HG02885 (cell line): Measurements from ENCODE around the gene PIEZO2.
A peak's percentile ranks its signal among the peaks of the same experiment; 100 is the strongest.
"Not testable (repeated sequence)": the region's sequence is repeated elsewhere in the genome, so short reads cannot be mapped to it uniquely, and the experiment has no call there.

Source experiments
- ATAC-seq: cut with Tn5 transposase; IDR thresholded peaks from one replicate; pipeline ENCODE4 v1.9.1; 2021; ENCODE audit warnings: mild to moderate bottlenecking; ENCODE audit not compliant: unreplicated experiment, poor library complexity

PIEZO2 gene

DNA sequence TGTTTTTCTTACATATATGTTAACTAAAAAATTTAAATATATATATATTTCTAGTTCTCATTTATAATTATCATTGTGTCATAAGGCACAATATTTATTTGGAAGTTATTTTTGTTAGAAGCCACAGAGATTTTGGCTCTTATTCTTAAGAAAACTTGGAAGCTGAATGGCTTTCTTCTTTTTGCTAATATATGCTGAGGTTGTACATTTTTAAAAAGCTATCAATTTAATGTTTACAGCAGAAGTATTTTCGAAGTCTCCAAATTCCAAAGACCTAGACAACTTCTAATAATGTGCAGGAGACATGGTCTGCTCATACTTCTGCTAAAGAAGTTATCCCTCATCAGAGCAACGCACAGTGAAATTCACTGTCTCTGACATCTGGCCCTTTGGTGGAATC lies 3.7 kb upstream of the PIEZO2 start:
- no peak for ATAC-seq

DNA sequence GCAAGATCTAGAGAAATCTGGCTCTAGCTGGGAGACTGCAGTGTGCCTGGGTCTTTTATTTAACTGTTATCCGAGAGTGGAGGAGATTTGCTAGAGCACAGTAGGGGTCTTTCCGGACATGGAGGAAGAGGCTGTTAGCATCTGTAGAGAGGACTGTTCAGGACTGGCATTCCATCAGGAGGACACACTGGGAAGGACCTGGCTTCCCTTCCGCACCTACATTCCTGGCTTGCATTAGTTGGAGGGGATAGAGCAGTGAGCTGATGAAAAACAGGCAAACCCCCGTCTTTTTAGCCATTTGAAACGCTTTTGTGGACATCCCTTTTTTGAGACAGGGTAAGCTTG lies 874 bp upstream of the PIEZO2 start:
- ATAC-seq: no peak

DNA sequence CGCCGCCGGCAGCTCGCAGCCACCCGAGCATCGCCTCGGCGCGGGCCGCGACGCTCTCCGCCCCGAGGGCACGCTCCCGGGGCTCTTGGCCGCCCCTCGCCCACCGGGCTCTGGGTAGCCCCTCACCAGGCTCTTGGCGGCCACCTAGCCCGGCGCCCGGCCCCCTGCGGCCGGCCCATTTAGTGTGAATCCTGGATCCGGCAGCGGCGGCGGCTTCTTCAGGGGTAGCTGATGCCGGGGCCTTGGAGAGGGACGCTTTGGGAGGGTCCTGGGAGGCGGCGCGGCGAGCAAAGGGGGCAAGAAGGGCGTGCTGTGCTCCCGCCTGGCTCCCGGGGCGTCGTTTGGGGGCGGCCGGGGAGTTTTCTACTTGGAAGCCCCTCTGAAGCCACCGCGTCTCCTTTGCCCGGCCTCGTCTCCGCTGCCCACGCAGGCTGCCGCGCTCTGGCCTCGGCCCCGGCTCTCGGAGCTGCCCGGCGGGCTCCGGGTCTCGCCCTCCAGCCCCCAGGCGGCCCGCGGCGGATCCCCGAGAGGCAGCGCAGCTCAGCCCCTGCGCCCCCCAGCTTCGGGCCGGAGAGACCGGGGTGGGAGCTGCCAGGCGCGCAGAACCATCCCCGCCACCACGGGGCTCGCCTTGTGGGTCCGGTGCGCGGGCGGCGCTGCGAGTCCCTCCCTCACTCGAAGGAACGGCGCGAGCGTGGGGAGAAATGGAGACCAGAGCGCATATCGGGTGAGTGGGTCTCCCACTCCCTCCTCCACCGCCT lies 509 bp downstream of the PIEZO2 start:
- ATAC-seq: peak; percentile 15

DNA sequence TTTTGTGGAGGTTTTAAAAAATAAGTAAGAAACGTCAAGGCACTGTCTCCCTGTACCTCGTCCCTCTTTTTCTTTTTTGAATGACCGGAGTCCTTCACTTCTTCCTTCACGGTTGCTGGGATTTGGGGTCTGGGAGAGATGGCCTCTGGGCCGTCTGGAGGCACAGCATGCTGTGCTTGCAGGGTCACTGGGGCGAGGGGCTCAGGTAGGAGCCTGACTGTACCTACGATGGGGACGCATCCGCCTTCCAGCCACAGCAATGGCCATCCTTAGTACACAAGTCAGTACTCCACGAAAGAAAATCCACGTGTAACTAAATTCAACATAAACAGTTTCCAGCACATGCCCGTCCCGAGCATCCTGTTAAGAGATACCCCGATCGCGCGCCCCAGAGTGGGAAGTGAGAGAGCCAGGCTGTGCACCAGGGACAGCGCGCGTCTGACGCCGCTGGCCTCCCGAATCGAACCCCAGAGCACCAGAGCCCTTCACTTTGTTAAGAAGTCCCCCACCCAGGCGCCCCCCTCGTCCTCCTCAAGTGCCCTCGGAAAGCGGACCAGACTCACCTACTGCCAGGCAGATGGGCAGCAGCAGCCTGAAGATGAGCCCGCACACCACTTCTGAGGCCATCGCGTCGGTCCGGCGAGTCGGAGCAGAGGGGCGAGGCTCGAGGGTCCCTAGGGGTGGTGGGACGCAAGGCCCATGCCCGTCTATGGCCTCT lies 1.2 kb downstream of the PIEZO2 start:
- no peak for ATAC-seq

DNA sequence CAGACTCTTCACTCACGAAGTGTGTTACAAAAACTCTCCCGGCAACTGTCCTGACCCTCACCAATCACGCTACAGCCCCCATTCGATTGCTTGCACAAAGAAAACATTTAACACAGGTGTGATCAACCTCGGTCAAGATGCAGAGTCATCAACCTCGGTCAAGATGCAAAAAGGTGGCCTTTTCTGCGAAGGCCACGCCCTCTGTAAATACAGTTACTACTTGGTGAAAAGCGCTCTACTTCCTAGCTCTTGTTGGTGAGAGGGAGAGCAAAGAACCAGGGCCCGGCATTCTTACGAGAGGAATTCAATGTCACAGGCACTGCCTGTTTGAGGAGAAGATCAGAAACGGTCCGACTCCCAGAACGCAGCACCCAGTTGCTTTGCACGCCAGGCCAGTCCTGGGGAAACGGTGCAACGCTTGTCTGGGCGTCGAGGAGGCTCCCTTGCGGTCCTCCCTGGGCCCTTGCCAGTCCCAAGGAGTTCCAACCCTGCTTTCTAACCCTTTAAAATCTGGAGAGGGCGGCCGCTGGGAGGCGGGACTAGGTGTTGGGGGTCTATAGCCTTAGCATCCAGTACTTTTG lies 1.9 kb downstream of the PIEZO2 start:
- ATAC-seq: no peak

DNA sequence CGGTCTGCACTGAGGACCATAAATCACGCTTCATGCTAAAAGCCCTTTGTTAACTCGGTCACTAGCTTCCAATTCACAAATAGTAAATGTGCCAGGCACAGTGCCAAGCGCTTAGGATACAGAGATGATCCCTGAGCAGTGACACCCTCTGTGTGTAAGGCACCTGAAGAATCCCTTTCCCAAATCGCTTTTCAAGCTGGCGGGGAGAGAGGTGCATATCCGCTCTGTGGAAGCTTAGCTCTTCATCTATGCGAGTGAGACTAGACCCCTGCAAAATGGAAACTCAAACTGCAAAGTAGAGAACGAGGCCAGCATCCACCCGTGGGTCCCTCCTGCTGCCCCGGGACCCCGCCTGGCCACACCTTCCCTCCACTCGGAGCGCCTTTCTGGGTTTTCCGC lies 2.4 kb downstream of the PIEZO2 start:
- no peak for ATAC-seq

DNA sequence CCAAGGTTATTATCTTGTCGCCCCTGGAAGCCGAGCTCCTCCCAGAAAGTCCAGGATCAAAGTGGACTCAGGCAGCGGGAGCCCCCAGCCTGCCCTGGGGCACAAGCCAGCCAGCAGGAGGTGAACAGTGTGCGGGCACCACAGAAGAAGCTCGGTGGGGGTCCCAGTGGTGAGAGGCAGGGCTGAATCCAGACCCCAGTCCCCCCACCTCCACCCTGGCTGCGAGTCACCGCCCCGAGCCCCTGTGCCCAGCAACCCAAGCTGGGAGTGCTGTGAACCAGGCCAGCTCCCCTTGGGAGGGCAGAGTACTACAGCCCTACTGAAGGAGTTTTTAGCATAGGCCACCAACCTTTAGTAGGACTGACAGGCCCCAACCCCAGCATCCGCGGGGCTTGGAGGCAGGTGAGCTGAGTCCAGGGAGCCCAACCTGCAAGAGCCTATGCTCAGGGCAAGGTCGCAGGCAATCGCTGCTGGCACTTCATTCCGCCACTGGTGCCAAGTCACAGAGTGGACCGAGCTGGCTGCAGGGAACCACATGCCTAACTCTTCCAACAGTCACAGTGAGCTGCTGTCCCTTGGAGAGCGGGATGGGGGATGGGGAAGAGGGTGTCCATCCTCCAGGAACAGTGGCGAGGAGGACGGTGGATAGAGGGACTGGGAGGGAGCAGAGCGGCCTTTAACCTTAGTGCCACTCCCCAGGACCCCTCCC lies 3.0 kb downstream of the PIEZO2 start:
- ATAC-seq: no peak

DNA sequence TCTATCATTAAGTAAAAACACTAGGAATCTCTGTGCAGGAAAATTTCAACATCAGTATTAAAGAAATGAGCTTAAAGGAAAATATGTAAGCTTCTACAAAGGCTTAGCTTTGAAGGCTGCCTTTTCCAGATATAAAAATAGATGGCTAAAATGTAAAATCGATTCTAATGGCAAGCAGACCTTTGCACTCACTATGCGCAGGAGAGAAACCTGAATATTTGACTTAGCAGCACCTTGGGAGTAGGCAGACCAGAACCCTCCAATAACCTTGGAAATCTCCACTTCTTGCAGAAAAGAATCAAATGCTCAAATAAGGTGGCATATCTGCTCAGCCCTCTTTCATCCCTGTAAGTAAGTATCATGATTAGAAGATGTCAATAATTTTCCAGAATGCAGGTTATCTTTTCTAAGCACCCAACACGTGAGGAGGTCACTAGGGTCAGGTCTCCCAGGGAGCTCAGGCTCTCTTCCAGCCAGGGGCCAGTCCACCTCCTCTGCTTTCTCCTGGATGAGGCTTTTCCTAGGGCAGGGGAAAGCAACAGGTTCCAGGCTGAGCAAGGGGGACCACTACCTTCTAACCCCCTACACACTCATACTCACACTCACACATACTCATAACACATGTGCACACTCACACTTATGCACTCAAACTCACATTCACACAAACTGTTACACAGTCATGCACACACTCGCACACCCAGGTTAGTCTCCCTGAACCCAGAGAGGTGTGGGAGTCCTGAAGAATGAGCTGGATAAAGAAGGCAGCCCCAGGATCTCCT lies 3.8 kb downstream of the PIEZO2 start:
- no peak for ATAC-seq

DNA sequence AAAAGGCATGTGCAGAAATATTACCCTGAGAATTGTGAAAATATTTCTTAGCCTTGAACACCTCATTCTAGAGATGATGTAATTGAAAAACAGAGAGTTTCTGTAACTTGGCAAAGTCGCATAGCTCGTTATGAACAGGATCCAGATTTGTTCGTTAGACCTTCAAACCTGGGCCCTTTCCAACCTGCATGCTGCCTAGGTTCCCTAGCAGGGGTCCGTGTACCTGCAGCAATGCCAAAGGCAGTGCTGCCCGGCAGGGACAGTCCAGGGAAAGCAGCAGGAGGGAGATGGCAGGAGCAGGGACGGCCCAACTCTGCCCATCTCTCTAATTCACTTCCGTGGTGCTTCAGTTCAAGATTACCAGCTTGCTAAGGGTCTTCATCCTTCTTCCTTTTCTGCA lies 12.0 kb downstream of the PIEZO2 start:
- ATAC-seq: no peak

DNA sequence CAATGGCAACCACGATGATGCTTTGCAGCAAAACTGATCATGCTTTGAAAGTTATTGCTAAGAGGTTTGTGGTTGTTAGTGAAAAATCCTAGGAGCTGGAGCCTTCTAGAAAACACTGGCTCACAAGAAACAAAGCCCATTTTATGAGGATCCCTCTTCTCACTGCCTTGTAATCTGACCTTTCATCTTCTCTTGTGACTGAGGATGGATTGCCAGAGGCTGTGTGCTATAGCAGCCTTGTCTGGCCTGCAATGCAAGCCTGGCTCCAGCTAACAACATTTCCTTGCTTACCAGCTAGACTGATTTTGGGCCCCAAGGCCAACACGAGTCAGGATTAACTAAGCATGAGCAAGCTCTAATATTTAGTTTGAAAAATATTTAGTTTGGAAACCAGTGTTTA lies 13.1 kb downstream of the PIEZO2 start:
- ATAC-seq: no peak

DNA sequence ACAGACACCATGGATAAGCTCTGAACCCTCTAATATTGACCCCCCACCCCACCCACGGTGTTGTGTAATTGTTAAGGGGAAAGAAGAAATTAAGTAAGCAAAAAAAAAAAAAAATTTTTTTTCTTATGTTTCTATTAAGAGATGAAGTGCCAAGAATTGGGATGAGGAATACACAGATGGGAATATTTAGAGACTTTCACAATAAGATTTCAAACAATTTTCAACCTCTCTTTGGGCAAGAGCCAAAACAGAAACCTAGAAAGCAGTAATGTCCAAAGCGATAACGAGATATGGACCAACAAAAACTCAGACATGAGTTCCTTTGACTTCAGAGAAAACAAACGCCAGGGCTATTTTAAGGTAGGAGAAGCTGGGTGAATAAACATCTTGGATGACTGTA lies 14.4 kb downstream of the PIEZO2 start:
- no peak for ATAC-seq

DNA sequence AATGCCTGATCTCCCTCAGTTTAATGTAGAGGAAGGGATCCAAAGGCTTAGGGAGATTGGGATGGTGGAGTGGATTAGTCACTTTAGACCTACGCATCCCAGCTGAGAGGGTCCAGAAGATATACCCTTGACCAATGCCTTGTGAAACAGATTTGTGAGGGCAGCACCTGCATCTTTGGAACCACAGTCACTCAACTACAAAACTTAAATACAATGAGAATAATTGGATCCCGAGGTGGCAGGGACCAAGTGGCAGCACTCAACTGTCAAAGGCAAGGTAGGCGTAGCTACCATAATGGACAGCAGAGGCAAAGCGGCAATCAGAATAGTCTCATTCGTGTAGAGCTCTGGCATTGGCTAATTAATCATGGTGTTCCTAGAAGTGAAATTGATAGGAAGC lies 20.3 kb downstream of the PIEZO2 start:
- ATAC-seq: not testable (repeated sequence)

DNA sequence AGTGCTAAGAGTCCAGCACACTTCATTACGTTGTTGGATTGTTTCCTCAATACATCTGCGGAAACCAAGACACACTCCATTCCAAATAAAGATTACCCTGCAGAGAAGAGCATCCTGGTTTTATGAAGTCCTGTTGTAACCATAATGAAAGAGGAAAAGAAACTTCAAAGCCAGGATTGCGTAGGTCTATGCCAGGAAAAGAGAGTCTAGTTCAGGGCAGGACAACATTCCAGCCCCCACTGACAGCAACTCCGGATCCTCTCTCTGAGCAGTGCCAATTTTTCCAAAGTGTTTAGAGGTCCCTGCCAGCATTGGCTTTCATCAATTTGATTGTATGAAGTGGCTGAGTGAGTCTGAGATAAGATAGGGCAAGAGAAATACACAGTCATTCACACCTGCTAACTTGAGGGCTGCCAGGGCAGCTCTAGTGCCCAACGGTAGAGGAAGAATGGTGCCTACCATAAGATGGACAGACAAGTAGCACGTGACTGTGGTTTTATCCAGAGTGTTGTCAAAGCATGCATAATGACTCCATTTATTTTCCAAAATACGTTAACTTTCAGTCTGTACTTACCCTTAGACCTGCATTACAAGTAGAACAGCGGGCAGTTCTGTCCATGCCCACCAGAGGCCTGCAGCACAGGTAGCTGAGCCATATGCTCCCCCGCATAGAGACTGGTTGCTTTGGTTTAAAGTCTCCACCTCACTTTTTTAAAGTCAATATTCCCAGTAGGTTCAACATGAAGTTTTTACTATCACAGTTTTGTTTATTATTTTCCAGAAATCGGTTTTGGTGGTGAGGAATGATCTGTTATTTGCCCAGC lies 23.7 kb downstream of the PIEZO2 start:
- ATAC-seq: no peak

DNA sequence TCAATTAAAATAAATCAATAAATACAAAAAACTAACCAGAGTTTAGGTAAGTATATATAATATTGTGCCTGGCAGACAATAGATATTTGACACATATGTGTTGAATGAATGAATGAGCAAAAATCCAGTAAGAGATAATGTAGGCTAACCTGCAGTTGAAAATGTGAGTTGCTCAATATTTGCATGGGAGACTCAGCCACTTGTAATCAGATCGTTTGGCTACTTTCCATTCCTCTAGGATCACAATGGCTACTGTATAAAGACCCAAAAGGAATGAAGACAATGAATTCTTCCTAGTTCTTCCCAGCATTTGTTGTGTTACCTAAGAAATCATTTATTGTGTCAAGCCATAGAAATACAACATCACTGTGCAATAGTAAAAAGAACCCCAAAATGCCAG lies 25.3 kb downstream of the PIEZO2 start:
- ATAC-seq: no peak

DNA sequence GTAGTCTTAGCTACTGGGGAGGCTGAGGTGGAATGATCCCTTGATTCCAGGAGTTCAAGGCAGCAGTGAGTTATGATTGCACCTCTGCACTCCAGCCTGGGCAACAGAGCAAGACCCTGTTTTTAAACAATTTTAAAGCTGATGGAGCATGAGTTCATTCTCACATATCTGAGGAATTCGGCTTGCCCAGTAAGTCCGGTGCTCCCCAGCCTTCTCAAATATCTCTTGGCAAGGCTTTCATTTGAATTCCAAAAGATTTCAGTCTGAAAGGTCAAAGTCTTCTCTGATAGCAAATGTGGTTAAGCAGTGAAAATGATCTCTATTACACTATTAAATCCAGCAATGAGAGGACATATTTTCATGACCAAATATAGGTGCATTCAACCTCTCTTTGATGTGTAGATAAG lies 27.9 kb downstream of the PIEZO2 start:
- ATAC-seq: no peak

DNA sequence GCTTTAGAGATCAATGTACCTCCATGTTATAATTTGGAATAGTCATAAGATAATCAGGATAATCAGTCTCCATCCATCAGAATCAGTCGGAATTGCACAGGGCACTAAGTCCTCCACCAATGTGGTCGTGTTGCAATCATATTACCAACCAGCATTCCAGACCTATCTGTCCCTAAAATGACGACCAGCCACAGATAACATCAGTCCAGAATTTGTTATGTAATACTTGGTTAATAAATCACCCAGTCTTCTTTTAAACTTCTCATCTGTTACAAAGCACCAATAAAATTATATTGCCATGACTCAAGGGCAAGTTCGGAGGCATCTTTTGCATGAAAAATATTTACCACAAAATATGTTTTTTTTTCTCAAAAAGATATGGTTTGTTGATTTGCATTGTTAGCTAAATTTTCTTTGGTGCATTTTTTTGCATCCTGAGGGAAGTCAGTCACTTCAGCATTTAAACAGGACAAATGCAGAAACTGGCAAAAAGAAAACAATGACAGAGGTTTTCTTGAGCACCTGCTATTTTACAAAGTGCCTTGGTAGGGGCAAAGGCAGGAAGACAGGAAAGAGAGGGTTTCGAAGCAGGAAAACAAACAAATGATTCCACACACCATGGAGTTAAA lies 29.3 kb downstream of the PIEZO2 start:
- no peak for ATAC-seq

DNA sequence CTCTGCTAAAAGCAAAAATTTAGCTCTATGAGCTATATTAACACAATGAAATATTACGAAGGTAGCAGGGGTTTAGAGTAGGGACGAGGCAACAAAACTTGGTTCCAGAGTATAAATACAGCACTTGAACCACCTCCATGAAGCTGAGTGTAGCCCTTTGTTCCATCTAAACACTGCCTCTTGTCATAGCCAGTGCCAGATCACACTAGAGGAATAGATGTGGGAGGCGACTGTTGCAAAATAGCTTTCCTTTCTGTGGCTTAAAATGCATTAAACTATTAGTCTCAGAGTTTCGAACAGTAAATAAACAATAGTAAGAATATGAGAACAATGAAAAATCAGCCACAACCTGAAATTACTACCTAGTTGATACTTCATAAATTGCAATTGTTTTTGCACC lies 29.8 kb downstream of the PIEZO2 start:
- no peak for ATAC-seq

DNA sequence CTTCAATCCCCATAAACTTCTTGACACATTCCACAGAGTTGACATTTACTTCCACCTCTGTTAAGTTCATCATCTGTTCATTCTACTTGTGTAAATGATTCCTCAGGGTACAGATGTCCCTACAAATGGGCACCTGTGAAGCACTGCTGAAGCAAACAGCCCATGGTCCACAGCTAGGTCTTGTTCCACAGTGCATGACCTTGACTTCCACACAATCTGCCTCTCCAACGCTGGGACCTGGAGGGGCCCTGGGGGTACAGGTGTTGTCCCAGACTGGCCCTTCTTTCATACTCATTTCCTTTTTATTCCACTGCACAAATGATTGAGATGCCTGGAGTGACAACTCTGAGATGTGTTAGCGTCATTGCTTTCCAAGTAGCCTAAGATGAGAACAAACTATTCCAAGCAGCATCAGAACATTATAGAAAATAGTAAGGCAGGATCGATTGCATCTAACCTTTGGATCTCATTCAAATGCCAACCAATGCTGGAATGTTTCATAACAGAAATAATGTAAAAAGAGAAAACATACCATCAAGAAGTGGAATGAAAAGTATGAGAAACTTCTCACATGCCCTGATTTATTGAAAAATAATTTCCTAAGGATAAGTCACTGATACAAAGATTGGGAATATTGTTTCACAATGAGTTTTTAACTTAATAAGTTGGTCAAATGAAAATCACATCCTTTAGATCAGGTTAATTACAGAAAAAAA lies 31.2 kb downstream of the PIEZO2 start:
- no peak for ATAC-seq

DNA sequence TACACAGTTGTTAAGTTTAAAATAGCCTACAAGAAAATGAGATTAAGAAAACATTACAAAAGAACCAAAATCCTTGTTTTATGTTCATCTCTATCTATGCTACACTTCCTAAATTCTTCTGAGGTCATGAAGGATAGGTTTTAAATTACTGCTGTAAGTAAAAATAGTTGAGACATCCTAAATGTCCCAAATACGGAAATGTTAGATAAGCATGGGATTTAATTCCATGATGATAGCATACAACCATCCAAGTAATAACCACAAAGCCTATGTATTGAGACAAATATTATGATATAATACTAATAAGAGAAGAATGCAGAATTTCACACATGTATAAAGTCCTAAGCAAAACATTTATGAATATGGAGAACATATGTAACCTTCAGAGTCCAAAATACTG lies 34.1 kb downstream of the PIEZO2 start:
- no peak for ATAC-seq
